Measurements from ENCODE around the gene USH1G. TPM values are rescaled to one million over a fixed set of nuclear protein-coding genes. Genes with fewer than 3 reads are reported as not detected.
A peak's percentile ranks its signal among the peaks of the same experiment; 100 is the strongest.

The USH1G gene
- total RNA-seq, 1 donor = not detected

GRCh38 chr17:74961657-74962350 is 38.7 kb upstream of the USH1G start:
- TF ChIP-seq CTCF (IDR thresholded peaks at IDR 0.05; ENCODE audit: extremely low read depth, low read depth, low read length) = peak; percentile 73
- no peak overlapping the region for H2AFZ ChIP-seq (ENCODE audit: low read length)

GRCh38 chr17:74960570-74961342 is 37.7 kb upstream of the USH1G start:
- peak; percentile 85 for DNase-seq (ENCODE audit: insufficient read length, low spot score, missing footprints)
- TF ChIP-seq CTCF (IDR thresholded peaks at IDR 0.05; ENCODE audit: extremely low read depth, low read depth, low read length) = peak; percentile 46
- Histone ChIP-seq H3K9me3 (ENCODE audit: low read depth, low read length) (no peaks in the 10 kb centered on the region), H3K27ac (ENCODE audit: low read depth, low read length) (no peak overlapping the region), H3K27me3 (ENCODE audit: insufficient read depth, low read length) (no peaks in the 10 kb centered on the region), H3K79me2 (ENCODE audit: insufficient read depth, low read length) (no peaks in the 10 kb centered on the region), H3K4me3 (ENCODE audit: insufficient read depth, low read length) (no peak overlapping the region), H2AFZ (ENCODE audit: low read length) (peak overlapping the region; percentile 63), H3K4me2 (ENCODE audit: insufficient read depth, low read length) (no peak overlapping the region), H4K20me1 (ENCODE audit: insufficient read depth, low read length) (no peaks in the 10 kb centered on the region), H3K4me1 (ENCODE audit: insufficient read depth, low read length) (peaks cover 5% of the 10 kb centered on the region), H3K36me3 (ENCODE audit: insufficient read depth, low read length) (no peaks in the 10 kb centered on the region)

More at GRCh38 chr17:74961657-74962350, 38.7 kb upstream of the USH1G start:
- Histone ChIP-seq H3K9me3 (ENCODE audit: low read depth, low read length) (no peaks in the 10 kb centered on the region), H3K4me3 (ENCODE audit: insufficient read depth, low read length) (no peak overlapping the region), H3K4me1 (ENCODE audit: insufficient read depth, low read length) (peaks cover 5% of the 10 kb centered on the region), H3K79me2 (ENCODE audit: insufficient read depth, low read length) (no peaks in the 10 kb centered on the region), H3K27ac (ENCODE audit: low read depth, low read length) (no peak overlapping the region), H3K4me2 (ENCODE audit: insufficient read depth, low read length) (no peak overlapping the region), H3K27me3 (ENCODE audit: insufficient read depth, low read length) (no peaks in the 10 kb centered on the region), H3K36me3 (ENCODE audit: insufficient read depth, low read length) (no peaks in the 10 kb centered on the region), H4K20me1 (ENCODE audit: insufficient read depth, low read length) (no peaks in the 10 kb centered on the region)
- peak; percentile 99 for DNase-seq (ENCODE audit: insufficient read length, low spot score, missing footprints)

- Histone ChIP-seq H3K36me3 (ENCODE audit: insufficient read depth, low read length) (no peaks in the 10 kb centered on the region), H3K4me3 (ENCODE audit: insufficient read depth, low read length) (no peak overlapping the region), H3K27me3 (ENCODE audit: insufficient read depth, low read length) (peaks cover under 1% of the 10 kb centered on the region), H3K79me2 (ENCODE audit: insufficient read depth, low read length) (no peaks in the 10 kb centered on the region), H3K27ac (ENCODE audit: low read depth, low read length) (no peak overlapping the region), H3K9me3 (ENCODE audit: low read depth, low read length) (no peaks in the 10 kb centered on the region), H4K20me1 (ENCODE audit: insufficient read depth, low read length) (no peaks in the 10 kb centered on the region), H3K4me2 (ENCODE audit: insufficient read depth, low read length) (no peak overlapping the region), H2AFZ (ENCODE audit: low read length) (peak overlapping the region; percentile 63), H3K4me1 (ENCODE audit: insufficient read depth, low read length) (peaks cover 5% of the 10 kb centered on the region)
- DNase-seq (ENCODE audit: insufficient read length, low spot score, missing footprints) = peak; percentile 95
- TF ChIP-seq CTCF (IDR thresholded peaks at IDR 0.05; ENCODE audit: extremely low read depth, low read depth, low read length) = no peak
Measured at GRCh38 chr17:74959826-74960515, 36.9 kb upstream of the USH1G start.
